Measurements from ENCODE around the gene MLLT6.

MLLT6 gene

DNA sequence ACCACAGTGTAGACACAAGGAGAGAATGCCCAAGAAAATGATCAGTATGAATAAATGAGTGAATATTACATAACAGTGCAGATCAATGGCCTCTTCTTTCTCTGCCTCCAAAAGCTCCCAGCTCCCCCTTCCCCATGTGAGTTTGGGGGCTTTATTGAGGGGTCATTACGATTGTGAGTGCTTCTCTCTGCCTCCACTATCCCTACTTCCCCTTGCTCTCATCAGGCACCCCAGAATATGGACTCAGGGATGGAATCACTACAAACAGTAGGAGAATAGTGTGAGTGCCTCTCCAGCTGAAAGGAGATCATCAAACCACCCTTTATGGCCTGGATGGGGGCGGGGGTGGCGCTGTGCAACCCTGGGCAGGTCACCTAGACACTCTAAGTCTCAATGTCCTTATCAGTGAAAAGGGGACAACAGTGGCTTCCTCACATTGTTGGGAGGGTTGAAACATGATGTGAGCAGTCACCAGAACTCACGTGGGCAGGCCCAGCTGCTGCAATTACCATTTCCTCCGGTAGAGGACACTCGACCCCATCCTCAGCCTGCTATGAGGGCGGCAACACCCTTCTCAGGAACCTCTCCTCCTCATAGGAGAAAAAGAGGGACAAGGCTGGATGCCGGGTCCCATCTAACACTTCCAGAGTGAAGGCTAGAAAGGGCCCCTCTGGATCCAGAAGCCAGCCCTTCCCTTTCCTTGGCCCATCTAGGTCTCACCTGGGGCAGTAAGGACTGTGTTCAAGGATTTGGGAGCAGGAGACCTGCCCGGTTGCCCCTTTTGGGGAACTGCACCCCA lies 28.2 kb upstream of the MLLT6 start:
- DNase-seq, result peak; percentile 85

GRCh38 chr17:38677819-38678218 lies 27.3 kb upstream of the MLLT6 start:
- DNase-seq, result no peak

GRCh38 chr17:38681096-38681495 lies 24.0 kb upstream of the MLLT6 start:
- no peak for DNase-seq

GRCh38 chr17:38685491-38685890 lies 19.6 kb upstream of the MLLT6 start:
- no peak for DNase-seq

GRCh38 chr17:38687286-38687685 lies 17.8 kb upstream of the MLLT6 start:
- no peak for DNase-seq

DNA sequence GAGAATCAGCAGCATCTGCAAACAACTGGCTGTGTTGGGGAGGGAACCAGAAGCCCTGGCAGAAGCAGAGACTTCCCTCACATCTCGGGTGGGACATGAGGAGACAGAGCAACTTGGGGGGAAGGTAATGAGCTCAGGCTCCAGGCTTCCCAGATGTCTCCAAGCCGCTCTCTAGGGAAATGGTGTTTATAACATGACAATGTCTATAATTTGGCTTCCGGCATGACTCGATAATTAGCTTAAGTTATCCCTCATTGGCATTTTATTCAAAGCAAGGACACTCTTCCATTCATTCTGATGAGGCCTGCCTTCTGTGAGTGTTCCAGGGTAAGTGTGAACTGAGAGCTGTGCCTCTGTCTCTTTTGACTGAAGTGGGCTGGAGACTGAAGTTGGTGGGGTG lies 14.7 kb upstream of the MLLT6 start:
- DNase-seq, result no peak

- no peak for DNase-seq
These were observed 13.9 kb upstream of the MLLT6 start for GRCh38 chr17:38691154-38691553.

DNA sequence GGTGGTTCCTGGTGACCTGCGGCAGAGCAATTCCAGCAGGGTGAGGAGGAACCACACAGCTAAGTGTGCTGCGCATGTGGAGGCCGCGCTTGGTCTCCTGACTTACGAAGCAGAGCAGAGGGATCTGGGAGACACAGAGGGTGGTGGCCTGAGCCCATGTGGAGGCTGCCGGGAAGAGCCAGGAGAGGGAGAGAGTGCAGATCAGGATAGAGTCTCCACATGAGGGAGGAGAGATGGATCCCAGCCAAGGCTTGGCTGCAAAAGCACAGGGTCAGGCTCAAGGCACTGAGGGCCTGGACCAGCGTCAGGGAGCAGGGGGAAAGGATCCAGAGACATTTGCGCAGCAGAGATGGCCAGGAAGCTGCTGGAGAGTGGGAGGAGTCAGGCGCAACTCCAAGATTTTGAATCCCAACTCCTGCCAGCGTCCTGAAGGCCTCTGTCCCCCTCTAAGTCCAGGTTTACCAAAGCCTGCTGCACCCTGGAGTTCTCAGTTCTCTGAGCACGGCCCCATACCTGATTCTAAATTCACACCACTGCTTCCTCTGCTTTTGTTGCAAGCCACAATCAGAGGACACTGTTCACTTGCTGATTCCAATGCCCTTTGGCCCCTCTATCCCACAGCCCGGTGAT lies 11.3 kb upstream of the MLLT6 start:
- DNase-seq, result no peak

DNA sequence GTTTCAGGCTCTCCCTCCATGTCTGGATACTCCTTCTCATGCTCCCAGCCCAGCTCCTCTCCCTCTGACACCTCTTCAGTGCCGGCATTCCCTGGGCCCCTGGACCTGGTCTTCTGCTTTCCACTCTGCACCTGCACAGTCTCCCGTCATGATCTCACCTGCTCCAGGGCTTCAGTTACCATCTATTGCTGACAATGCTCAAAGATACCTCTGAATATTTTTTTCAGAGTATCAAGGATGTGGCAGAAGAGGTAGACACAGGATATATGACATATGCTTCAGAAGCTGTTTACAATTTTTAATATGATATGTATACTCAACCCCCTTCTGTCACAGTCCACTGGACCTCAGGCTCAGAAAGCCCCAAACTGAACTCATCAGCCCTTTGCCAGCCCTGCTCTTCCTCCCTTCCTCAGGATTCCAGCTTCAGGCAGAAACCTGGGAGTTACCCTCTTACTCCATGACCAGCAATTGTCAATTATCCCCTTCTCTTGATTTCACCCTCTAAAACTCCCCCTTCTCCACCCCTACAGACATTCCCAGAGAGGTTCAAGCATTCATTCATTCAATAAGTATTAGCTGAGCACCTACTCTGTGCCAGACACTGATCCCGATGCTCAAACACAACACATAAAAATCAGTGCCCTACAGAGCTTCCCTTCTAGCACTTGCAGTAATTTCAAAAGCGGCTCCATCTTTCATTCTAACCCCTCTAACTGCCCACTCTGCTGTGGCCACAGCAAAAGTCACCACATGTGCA lies 7.8 kb upstream of the MLLT6 start:
- no peak for DNase-seq

DNA sequence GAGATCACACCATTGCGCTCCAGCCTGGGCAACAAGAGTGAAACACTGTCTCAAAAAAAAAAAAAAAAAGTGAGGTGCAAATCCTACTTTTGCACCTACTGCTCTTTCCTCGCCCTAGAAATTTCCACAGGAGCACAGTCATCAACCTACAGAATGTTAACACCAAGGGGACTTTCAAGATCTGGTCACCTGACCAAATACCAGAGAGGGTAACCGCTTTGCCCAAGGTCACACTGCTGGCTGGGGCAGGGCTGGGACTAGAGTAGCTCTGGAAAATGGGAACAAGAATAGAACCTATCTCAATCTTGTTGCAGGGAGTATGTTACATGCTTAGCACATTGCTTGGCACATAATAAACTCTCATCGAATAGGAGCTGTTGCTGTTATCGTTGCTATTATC lies 6.3 kb upstream of the MLLT6 start:
- DNase-seq, result no peak

DNA sequence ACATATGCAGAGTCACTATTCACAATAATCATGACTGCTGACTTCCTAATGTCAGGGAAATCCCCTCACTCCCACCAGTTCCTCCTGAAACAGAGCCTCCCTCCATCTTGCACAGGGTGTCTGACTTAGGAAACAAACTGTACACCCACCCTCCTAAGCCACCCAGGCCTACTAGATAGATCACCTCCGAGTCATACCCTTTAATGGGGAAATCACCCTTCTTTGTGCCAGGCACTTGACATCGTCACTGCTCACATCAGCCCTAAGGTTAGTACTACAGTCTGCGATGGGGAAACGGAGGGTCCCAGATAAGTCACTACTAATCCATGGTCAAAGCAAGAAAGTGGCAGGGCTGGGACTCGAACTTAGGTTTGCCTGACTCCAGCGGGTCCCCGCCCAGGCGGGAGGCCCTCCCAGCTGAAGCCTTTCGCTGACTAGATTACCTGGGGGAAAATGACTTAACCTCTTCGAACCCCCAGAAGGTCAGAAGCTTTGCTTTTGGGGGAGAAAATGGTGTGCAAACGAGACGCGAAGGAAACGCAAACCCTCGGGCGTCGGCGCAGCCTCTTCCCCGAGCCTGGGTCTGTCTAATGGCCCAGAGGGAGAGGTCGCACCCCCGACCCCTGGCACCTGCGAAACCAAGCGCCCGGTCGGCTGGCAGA lies 3.4 kb upstream of the MLLT6 start:
- peak; percentile 73 for DNase-seq

GRCh38 chr17:38702166-38702915 lies 2.7 kb upstream of the MLLT6 start:
- DNase-seq, result peak; percentile 69

DNA sequence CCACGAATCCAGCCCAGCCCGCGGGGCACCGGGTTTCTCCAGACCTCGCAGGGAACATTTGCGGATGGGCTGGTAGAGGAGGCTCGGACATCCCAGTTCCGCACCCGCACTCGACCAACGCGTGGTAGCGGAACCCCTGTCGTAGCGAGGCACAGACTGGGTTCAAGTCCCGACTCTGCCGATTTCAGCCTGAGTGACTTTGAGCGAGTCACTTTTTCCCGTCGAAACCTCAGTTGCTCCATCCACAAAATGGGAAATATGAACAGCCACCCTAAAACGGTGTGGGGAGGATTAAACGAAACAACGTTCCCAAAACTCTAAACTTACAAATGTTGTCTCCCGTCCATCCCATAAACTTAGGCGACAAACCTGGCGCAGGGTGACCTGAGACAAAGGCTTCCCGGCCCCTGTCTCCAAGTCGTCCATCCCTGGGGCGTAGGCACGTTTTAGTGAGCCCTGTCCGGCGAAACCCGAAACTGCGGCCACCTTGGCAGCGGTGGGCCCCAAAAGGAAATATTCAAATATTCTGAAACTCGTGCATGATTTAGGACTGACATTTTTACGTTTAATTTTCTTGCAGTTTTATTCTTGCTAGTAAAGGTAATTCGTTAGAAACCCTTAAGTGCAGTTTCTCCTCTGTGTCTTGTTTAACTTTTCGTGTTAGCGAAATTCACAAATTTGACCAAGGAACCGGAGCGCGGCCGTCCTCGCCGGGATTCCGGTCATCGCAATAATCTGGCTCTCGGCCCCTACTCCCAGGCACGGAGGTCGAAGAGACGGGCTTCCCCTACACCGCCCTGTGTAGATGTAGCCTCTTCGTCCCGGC lies 1.9 kb upstream of the MLLT6 start:
- peak; percentile 48 for DNase-seq

GRCh38 chr17:38703742-38704605 lies 1.1 kb upstream of the MLLT6 start:
- peak; percentile 82 for DNase-seq

- DNase-seq, result peak; percentile 47
These were observed 390 bp downstream of the MLLT6 start for GRCh38 chr17:38705523-38705802.

DNA sequence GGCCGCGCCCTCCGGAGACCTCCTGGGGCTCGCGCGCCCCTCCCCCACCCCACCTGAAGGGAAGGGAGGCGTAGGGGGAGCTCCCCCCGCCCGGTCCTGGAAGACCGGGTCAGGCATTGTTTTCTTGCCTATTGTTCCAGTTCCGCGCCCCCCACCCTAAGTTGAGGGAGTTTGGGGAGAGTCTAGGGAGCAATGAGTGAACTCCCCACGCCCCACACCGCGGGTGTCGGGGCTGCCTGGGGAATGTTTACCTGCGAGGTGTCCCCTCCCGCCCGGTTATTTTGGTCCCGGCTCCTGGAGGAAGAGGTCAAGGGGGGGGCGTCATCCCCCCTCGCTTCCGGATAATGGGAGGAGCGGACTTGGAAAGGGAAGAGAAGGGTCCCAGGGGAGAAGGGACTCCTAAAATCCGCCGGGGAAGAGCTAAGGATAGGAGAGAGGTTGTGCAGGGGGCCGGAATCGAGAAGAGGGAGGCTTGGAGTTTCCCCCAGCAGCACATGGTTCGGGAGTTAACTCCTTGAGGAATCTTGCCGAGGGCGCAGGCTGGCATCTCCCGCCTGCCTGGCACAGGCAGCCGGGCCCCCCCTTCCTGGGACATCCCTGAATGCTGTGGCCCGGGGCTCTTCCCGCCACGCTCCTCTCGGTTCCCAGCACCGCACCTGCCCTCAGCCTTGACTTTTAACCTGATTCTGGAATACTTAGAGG lies 881 bp downstream of the MLLT6 start:
- no peak for DNase-seq

- peak; percentile 50 for DNase-seq
These were observed 1.6 kb downstream of the MLLT6 start for GRCh38 chr17:38706505-38707216.

GRCh38 chr17:38707678-38708351 lies 2.7 kb downstream of the MLLT6 start:
- DNase-seq, result no peak
